ENCODE results near the gene HDGFL3. TPM values are rescaled to one million over a fixed set of nuclear protein-coding genes. Genes with fewer than 3 reads are reported as not detected.
"Not testable (repeated sequence)": the region's sequence is repeated elsewhere in the genome, so short reads cannot be mapped to it uniquely, and the experiment has no call there.

HDGFL3 gene
- total RNA-seq, 1 experiment from 2014 or later = 55.3 TPM

DNA sequence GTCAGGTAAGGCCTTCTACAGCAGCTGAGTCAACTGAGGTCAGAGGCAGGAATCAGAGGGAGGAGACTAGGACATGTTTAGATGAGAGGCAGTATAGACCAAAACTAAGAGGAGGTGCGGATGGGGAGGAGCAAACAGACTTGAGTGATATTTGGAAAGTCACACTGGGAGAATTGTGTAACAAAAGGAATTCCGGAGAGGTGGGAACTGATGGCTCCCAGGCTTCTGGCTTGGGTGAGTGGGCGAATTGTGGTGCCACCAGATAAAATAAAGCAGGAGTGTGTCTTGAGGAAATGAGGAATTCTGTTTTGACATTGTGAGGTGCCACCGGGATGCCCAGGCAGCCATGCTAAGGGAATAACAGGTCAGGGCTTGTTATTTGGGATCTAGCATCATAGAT, 103.5 kb downstream of the HDGFL3 start:
- DNase-seq (ENCODE audit: low read depth) = no peak

- no peak for DNase-seq (ENCODE audit: low read depth)
Observed at GRCh38 chr15:83102346-83102745, 105.3 kb downstream of the HDGFL3 start.

GRCh38 chr15:83100097-83100646, 107.5 kb downstream of the HDGFL3 start:
- DNase-seq (ENCODE audit: low read depth) = no peak

GRCh38 chr15:83099290-83099689, 108.3 kb downstream of the HDGFL3 start:
- DNase-seq (ENCODE audit: low read depth) = no peak

GRCh38 chr15:83098079-83098478, 109.5 kb downstream of the HDGFL3 start:
- no peak for DNase-seq (ENCODE audit: low read depth)

DNA sequence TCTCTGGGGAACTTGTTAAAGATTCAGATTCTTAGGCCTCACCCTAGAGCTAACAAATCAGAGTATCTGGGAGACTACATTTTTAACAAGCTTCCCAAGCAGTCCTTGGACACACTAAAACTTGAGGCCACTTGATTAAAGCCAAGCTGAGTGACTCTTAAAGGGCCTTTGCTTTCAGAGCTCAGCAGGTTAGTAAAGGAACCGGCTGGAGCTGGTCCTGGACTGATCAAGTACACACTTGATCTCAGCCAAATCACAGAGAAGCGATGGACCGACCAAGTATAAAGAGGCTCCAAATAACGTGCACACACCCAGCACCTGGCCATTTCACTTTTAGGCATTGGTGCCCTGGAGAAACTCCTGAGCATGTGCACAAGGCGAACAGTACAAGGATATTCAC, 113.0 kb downstream of the HDGFL3 start:
- DNase-seq (ENCODE audit: low read depth) = no peak

GRCh38 chr15:83092309-83092976, 115.2 kb downstream of the HDGFL3 start:
- no peak for DNase-seq (ENCODE audit: low read depth)

DNA sequence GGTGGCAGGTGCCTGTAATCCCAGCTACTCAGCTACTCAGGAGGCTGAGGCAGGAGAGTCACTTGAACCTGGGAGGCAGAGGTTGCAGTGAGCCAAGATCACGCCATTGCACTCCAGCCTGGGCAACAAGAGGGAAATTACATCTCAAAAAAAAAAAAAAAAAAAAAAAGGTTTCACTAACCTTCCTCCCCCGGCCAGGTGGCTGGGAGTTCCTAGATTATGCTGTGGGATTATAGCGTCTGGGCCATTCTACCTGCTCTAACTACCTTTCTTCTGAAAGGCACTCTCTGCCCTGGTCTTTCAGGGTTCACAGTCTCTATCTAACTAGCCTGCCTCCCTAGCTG, 115.7 kb downstream of the HDGFL3 start:
- not testable (repeated sequence) for DNase-seq (ENCODE audit: low read depth)

GRCh38 chr15:83090465-83090864, 117.2 kb downstream of the HDGFL3 start:
- no peak for DNase-seq (ENCODE audit: low read depth)

GRCh38 chr15:83088876-83089275, 118.7 kb downstream of the HDGFL3 start:
- DNase-seq (ENCODE audit: low read depth) = no peak

- DNase-seq (ENCODE audit: low read depth) = no peak
Observed at GRCh38 chr15:83087576-83087975, 120.0 kb downstream of the HDGFL3 start.

DNA sequence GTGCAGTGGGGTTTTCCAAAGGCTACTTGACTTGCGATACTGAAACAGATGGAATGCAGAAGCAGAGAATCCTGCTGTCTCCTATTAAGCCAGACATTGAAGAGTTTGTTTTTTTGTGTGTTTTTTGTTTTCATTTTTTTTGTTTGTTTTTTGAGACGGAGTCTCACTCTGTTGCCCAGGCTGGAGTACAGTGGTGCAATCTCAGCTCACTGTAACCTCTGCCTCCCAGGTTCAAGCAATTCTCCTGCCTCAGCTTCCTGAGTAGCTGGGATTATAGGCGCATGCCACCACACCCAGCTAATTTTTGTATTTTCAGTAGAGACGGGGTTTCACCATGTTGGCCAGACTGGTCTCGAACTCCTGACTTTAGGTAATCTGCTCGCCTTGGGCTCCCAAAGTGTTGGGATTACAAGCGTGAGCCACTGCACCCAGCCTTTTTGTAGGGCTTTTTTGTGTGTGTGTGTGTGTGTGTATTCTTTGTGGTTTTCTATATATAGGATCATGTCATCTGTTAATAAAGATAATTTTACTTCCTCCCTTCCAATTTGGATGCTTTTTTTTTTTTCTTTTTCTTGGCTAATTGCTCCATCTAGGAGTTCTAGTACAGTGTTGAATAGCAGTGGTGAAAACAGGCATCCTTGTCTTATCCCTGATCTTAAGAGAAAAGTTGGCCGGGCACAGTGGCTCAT, 121.6 kb downstream of the HDGFL3 start:
- DNase-seq (ENCODE audit: low read depth) = not testable (repeated sequence)

GRCh38 chr15:83085461-83085860, 122.2 kb downstream of the HDGFL3 start:
- DNase-seq (ENCODE audit: low read depth) = not testable (repeated sequence)

DNA sequence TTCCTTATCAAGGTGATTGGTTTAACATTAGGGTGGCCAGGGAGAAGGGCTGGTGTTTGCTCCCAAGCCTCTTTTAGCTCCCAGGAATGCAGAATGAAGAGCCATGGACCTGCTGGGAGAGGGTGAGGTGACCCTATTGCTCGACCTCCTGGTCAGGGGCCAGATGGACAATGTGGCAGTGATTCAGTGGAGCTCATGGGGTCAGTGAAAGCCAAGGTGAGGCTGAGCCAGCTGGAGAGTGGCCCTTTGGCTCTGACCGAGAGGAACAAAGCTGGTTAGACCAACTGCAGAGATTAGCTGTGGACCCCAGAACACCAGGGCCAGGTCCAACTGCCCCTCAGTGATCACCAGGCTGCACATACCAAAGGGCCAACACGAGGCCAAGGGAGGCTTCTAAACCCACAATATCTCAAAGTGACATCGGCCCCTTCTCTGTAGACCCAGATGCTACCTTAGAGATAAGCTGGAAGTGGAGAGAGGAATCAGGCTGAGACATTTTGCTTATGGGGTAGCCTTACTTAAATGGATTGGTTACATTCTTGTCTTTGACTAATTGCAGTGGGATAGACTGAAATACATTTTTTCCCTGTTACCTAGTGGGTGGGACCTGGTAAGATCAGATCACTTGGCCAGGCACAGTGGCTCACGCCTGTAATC, 124.8 kb downstream of the HDGFL3 start:
- DNase-seq (ENCODE audit: low read depth) = no peak

DNA sequence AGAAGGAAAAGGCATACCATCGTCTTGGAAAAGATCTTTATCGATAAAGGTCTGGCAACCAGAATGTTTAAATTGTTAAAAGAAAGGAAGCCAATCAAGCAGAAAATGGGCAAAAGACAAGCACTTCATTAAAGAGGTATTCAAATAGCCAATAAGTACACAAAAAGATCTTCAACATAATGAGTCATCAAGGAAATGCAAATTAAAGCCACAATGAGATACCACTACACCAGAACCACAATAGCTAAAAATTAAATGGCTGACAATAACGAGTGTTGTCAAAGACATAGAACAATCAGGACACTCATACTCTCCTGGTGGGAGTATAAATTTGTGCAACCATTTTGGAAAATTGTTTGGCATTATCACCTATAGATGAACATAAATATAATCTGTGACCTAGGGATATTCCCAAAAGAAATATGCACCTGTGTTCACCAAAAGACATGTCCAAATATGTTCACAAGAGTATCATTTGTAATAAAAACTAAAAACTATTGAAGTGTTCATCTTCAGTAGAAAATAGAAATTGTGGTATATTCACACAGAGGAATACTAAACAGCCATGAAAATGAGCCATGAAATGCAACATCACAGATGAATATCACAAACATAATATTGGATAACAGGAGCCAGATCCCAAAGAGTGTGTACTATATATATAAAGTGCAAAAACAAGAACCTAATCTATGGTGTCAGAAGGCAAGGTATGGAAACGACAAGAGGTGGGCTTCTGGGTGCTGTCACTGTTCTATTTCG, 126.2 kb downstream of the HDGFL3 start:
- DNase-seq (ENCODE audit: low read depth) = no peak

GRCh38 chr15:83078712-83079111, 128.9 kb downstream of the HDGFL3 start:
- no peak for DNase-seq (ENCODE audit: low read depth)

Other genes starting within 250 kb of the HDGFL3 start
- 22.3 and 28.6 TPM in 2 replicates for gene RAMAC, start 221.6 kb downstream of the HDGFL3 start, total RNA-seq (2014; rRNA removed)
- gene C15orf40, start 196.2 kb downstream of the HDGFL3 start, total RNA-seq (2014; rRNA removed) = 5.8 and 16.1 TPM in 2 replicates
- gene BTBD1, start 140.6 kb downstream of the HDGFL3 start, total RNA-seq (2014; rRNA removed) = 139 and 154 TPM in 2 replicates
- gene TM6SF1, start 100.2 kb downstream of the HDGFL3 start, total RNA-seq (2014; rRNA removed) = not detected in 2 replicates
- gene BNC1, start 76.8 kb upstream of the HDGFL3 start, total RNA-seq (2014; rRNA removed) = 11.5 and 13.8 TPM in 2 replicates
- not detected in 2 replicates for gene SH3GL3, start 239.5 kb upstream of the HDGFL3 start, total RNA-seq (2014; rRNA removed)